NCI-H2227 (cell line): ENCODE data around the gene RAG1.

Experiments used
- DNase-seq: peaks from one replicate; lab custom pipeline; 2025; ENCODE audit not compliant: unreplicated experiment; lab: John Stamatoyannopoulos, UW

The RAG1 gene

GRCh38 chr11:36627006-36627405 is 59.2 kb downstream of the RAG1 start:
- no peak for DNase-seq

- no peak for DNase-seq
Observed at GRCh38 chr11:36627471-36627870, 59.7 kb downstream of the RAG1 start.

- DNase-seq, result no peak
Observed at GRCh38 chr11:36628141-36628540, 60.3 kb downstream of the RAG1 start.

- no peak for DNase-seq
Observed at GRCh38 chr11:36628765-36629244, 61.0 kb downstream of the RAG1 start.
